PC-3 (cell line): Measurements from ENCODE around the gene ADAMTS16. TPM values are rescaled to one million over a fixed set of nuclear protein-coding genes. Genes with fewer than 3 reads are reported as not detected.

Source experiments
- ATAC-seq: fragments of 200-7000 bp; cut with Tn5 transposase; 2 replicates; pipeline ENCODE4 v1.9.1; 2020; ENCODE audit warnings: mild to moderate bottlenecking, moderate library complexity
- BruUV-seq: library from RNA; stranded (reverse); fragments of 400-500 nt; replicated peaks from 2 replicates; lab custom pipeline; 2021; lab: Mats Ljungman, UMichigan
- CTCF ChIA-PET: fragments of 300-600 bp; sonication (Branson Sonifier 250); formaldehyde crosslinking; loops from one replicate; lab custom pipeline; 2022; ENCODE audit warnings: antibody characterized with exemption; lab: Charles Lee
- POLR2A ChIA-PET: fragments of 300-600 bp; sonication (Branson Sonifier 250); formaldehyde crosslinking; loops from one replicate; lab custom pipeline; 2022; ENCODE audit warnings: antibody characterized with exemption; ENCODE audit not compliant: unreplicated experiment; lab: Charles Lee
- DNase-seq: peaks from one replicate; pipeline ENCODE4 v3.0.0-alpha.2; 2015
- H2AFZ ChIP-seq: fragments of 300-600 bp; sonication (generic); 2 replicates; pipeline ENCODE4 v1.6.0; 2016; ENCODE audit warnings: antibody characterized with exemption, low read length
- H3F3A ChIP-seq: fragments of 300-600 bp; sonication (generic); one replicate; pipeline ENCODE4 v1.6.0; 2017; ENCODE audit warnings: antibody characterized with exemption, low read length, control low read depth, mild to moderate bottlenecking; ENCODE audit not compliant: unreplicated experiment
- H3K27ac ChIP-seq: fragments of 300-600 bp; sonication (generic); 2 replicates; pipeline ENCODE4 v1.5.1; 2016; ENCODE audit warnings: mild to moderate bottlenecking, low read length
- H3K27me3 ChIP-seq: fragments of 300-600 bp; sonication (generic); 2 replicates; pipeline ENCODE4 v1.6.1; 2016; ENCODE audit warnings: low read length, mixed read lengths
- H3K36me3 ChIP-seq: fragments of 300-600 bp; sonication (generic); 2 replicates; pipeline ENCODE4 v1.6.1; 2016; ENCODE audit warnings: low read depth, mixed run types, low read length, mixed read lengths
- H3K4me1 ChIP-seq: fragments of 300-600 bp; sonication (generic); 2 replicates; pipeline ENCODE4 v1.5.1; 2016; ENCODE audit warnings: low read length; ENCODE audit not compliant: insufficient read depth
- H3K4me2 ChIP-seq: fragments of 300-600 bp; sonication (generic); 2 replicates; pipeline ENCODE4 v1.6.0; 2016; ENCODE audit warnings: low read length
- H3K4me3 ChIP-seq: fragments of 300-600 bp; sonication (generic); 2 replicates; pipeline ENCODE4 v1.5.1; 2016; ENCODE audit warnings: mild to moderate bottlenecking, low read length, mixed read lengths
- H3K79me2 ChIP-seq: fragments of 300-600 bp; sonication (generic); 2 replicates; pipeline ENCODE4 v1.6.1; 2017; ENCODE audit warnings: low read length, mixed read lengths
- H3K9ac ChIP-seq: fragments of 300-600 bp; sonication (generic); 2 replicates; pipeline ENCODE4 v1.6.0; 2016; ENCODE audit warnings: mild to moderate bottlenecking, low read length
- H3K9me2 ChIP-seq: fragments of 300-600 bp; sonication (generic); replicated peaks from 2 replicates; pipeline ENCODE4 v1.6.1; 2016; ENCODE audit warnings: mixed run types, low read length, mixed read lengths
- H3K9me3 ChIP-seq: fragments of 300-600 bp; sonication (generic); 2 replicates; pipeline ENCODE4 v1.6.1; 2016; ENCODE audit warnings: low read length, mixed read lengths
- H4K20me1 ChIP-seq: fragments of 300-600 bp; sonication (generic); 2 replicates; pipeline ENCODE4 v1.6.1; 2016; ENCODE audit warnings: low read length, mixed read lengths
- CTCF ChIP-seq: fragments of 300-600 bp; sonication (generic); conservative IDR thresholded peaks from 2 replicates; pipeline ENCODE4 v1.5.1; 2017; ENCODE audit warnings: antibody characterized with exemption, low read depth, mild to moderate bottlenecking, low read length
- EZH2 ChIP-seq: fragments of 300-600 bp; sonication (generic); IDR thresholded peaks from one replicate; pipeline ENCODE4 v1.6.1; 2017; ENCODE audit warnings: antibody characterized with exemption, mild to moderate bottlenecking, low read length; ENCODE audit not compliant: unreplicated experiment
- EZH2phosphoT487 ChIP-seq: fragments of 300-600 bp; sonication (generic); IDR thresholded peaks from 2 replicates; pipeline ENCODE4 v1.6.1; 2018; ENCODE audit warnings: mild to moderate bottlenecking, antibody characterized with exemption, low read length, borderline replicate concordance
- intact Hi-C: fragments of 100-400 bp; cut with micrococcal nuclease; formaldehyde crosslinking; loops from 2 replicates; pipeline ENCODE4 v1.9.0; 2023
- total RNA-seq: library from RNA; depleted of rRNA; stranded (reverse); fragments of >200 nt; gene quantifications from 2 replicates; pipeline ENCODE4 v1.2.3, GENCODE V29; 2014

The ADAMTS16 gene
- total RNA-seq, 1 experiment from 2014 or later: 1.7 TPM

GRCh38 chr5:5353681-5354080, 213.6 kb downstream of the ADAMTS16 start:
- intact Hi-C loops: no loop called here
- Histone ChIP-seq H3K9me2 (no peaks in the 10 kb centered on the region), H3K4me3 (no peak overlapping the region), H3K4me2 (no peak overlapping the region), H3K27me3 (no peaks in the 10 kb centered on the region), H4K20me1 (no peaks in the 10 kb centered on the region), H3K27ac (no peak overlapping the region), H3K9me3 (no peaks in the 10 kb centered on the region), H3K36me3 (no peaks in the 10 kb centered on the region), H3K9ac (no peak overlapping the region), H3K4me1 (peaks cover 30% of the 10 kb centered on the region), H2AFZ (no peak overlapping the region), H3F3A (no peaks in the 10 kb centered on the region), H3K79me2 (no peaks in the 10 kb centered on the region)
- no TSS peak for BruUV-seq
- no peak for ATAC-seq
- TF ChIP-seq EZH2 (no peak), CTCF (no peak), EZH2phosphoT487 (no peak)
- CTCF ChIA-PET: no interaction called here
- POLR2A ChIA-PET: no interaction called here
- DNase-seq: no peak

- no peak for DNase-seq
- ChIA-PET CTCF (no interaction called here), POLR2A (no interaction called here)
- BruUV-seq: no TSS peak
- ATAC-seq: no peak
- Histone ChIP-seq H3K27me3 (no peaks in the 10 kb centered on the region), H3K79me2 (no peaks in the 10 kb centered on the region), H3K4me3 (no peak overlapping the region), H3K9ac (no peak overlapping the region), H3K4me1 (peaks cover 3% of the 10 kb centered on the region), H3K36me3 (no peaks in the 10 kb centered on the region), H2AFZ (no peak overlapping the region), H4K20me1 (no peaks in the 10 kb centered on the region), H3K4me2 (no peak overlapping the region), H3F3A (no peaks in the 10 kb centered on the region), H3K9me3 (no peaks in the 10 kb centered on the region), H3K9me2 (no peaks in the 10 kb centered on the region), H3K27ac (no peak overlapping the region)
- intact Hi-C loops: no loop called here
- no peak for TF ChIP-seq EZH2
- no peak for TF ChIP-seq EZH2phosphoT487
- no peak for TF ChIP-seq CTCF
Measured at GRCh38 chr5:5356765-5357164, 216.6 kb downstream of the ADAMTS16 start.

- TF ChIP-seq EZH2 (no peak), CTCF (no peak), EZH2phosphoT487 (no peak)
- ATAC-seq: no peak
- intact Hi-C loops: no loop called here
- Histone ChIP-seq H3K9me3 (no peaks in the 10 kb centered on the region), H3F3A (no peaks in the 10 kb centered on the region), H3K27me3 (no peaks in the 10 kb centered on the region), H3K27ac (no peak overlapping the region), H3K79me2 (no peaks in the 10 kb centered on the region), H3K4me2 (no peak overlapping the region), H3K4me3 (no peak overlapping the region), H3K36me3 (no peaks in the 10 kb centered on the region), H3K9me2 (no peaks in the 10 kb centered on the region), H2AFZ (no peak overlapping the region), H3K4me1 (peaks cover 12% of the 10 kb centered on the region), H3K9ac (no peak overlapping the region), H4K20me1 (no peaks in the 10 kb centered on the region)
- ChIA-PET POLR2A (no interaction called here), CTCF (no interaction called here)
- DNase-seq: no peak
- BruUV-seq: no TSS peak
Measured at GRCh38 chr5:5359618-5360017, 219.5 kb downstream of the ADAMTS16 start.
